ENCODE results near the gene DDX1. TPM values are rescaled to one million over a fixed set of nuclear protein-coding genes. Genes with fewer than 3 reads are reported as not detected.
"Not testable (repeated sequence)": the region's sequence is repeated elsewhere in the genome, so short reads cannot be mapped to it uniquely, and the experiment has no call there.

Gene DDX1
- total RNA-seq, 1 experiment from 2014 or later = 89.4 TPM

DNA sequence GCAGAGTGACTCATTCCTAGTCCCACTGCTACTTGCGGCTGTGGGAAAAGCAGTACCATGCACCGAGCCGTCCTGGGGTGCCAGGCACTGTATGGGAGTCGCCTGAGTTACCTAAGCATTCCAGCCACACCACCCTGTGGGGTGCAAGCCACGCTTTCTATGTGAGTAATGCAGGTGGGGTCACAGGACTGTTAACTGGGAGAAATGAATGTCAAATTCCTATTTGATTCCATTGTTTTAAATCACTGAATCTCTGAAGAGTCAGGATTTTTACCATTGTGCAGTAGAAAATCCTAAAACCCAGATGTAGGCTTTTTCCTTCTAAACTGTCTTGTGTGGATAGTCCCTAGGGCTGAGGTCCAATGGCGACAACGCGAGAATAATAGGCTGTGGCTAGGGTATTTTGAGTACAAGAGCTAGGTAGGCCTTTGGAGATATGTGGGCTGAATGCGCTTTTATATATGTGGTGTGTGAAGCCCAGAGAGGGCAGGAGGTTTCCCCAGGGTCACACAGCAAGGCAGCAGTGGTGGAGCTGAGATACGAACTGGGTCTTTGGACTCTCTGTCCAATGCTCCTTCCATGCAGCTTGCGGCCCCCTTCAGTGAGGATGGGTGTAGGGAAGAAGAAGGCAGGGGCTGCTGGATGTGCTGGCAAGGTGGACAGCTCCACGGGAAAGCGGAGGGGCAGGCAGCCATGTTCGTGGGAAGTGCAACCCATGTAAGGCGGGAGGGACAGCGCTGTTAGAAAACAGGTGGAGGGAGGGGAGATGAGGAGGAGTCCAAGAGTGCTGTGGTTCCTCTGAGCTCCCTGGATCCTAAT, 83.2 kb downstream of the DDX1 start:
- DNase-seq (ENCODE audit: low read depth) = peak; percentile 52

DNA sequence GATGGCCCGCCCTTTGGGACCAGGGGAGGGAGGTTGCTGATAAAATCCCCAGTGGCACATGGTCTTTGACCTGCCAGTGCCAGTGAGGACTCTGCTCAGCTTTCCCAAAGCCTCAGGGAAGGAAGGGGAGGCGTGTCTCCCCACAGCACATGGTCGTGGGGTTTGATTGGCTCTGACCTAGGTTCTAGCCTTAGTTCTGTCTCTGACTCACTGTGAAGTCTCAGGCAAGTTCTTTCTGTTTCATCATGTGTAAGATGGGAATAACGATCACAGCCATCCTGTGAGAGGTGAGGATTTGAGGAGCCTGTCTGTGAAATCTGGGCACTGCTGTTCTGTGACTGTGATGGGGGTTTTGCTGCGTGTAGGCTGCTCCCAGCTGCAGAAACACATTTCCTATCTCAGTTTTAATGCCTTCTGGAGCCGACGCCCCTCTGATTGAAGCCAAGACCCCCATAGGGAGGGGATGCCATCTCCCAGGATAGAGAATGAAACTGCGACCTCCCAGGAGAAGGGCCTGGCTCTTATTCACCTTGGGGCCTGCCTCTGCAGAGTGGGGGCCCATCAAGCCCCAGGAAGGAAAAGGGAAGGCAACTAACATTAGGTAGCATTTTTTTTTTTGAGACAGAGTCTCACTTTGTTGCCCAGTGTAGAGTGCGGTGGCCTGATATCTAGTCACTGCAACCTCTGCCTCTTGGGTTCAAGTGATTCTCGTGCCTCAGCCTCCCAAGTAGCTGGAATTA, 84.0 kb downstream of the DDX1 start:
- DNase-seq (ENCODE audit: low read depth) = peak; percentile 48

DNA sequence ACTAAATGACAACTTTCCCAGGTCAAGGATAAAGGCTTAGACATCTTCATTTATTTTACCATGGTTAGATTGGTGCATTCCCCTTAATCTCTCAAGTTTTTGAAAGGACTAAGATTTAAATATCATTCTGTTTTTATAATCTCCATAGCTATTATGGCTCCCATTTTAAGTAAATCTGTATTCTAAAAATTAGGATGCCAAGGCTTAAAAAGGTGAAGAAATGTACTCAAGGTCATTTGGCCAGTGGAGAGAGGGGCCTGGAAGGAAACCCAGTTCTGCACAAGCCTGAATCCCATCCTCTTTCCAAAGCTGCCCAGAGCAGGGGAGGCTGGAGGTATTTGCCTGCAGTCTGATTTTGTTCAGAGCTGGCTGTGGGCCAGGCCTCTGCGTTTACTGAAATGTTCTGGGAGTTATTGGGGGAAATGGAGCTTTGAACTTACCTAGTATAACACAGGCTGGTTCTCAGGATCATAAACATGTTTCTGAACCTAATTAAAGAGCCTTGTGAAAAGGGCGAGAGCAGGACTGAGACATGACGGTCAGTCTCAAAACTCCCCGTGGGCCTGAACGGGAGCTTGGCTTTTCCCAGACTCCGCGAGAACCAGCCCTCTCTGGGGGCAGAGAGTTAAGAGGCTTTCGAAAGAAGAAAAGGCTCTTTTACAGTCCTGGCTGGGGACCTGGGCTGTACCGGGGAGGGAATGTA, 85.6 kb downstream of the DDX1 start:
- DNase-seq (ENCODE audit: low read depth) = no peak

DNA sequence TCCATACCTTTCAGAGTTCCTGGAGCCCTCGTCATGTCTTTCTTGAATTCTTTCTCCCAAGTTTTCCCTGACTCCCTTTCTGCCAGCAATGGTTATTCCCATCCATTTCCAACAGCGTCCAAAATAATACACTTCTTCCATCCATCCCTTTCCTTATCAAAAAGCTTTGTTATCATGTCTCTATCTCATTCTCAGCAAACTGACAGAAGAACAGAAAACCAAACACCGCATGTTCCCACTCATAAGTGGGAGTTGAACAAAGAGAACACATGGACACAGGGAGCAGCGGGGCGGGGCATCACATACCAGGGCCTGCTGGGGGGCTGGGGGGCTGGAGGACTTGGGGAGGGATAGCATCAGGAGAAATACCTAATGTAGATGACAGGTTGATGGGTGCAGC, 86.7 kb downstream of the DDX1 start:
- no peak for DNase-seq (ENCODE audit: low read depth)

DNA sequence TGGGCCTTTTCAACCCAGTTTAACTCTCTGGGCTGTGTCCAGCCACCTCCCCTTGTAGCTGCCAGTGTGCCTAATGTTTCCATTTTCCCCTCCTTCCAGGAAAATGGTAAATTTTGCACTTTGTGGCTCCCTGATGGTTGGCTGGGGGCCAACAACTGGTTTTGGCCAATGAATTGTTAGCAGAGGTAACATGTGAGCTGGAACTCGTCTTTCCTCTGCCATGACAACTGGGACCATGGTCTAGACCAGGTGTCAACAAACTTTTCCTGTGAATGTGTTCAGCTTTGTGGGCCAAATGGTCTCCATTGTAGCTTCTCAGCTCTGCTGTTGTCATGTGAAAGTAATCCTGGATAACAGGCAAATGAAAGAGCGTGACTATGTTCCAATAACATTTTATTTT, 87.2 kb downstream of the DDX1 start:
- DNase-seq (ENCODE audit: low read depth) = no peak

DNA sequence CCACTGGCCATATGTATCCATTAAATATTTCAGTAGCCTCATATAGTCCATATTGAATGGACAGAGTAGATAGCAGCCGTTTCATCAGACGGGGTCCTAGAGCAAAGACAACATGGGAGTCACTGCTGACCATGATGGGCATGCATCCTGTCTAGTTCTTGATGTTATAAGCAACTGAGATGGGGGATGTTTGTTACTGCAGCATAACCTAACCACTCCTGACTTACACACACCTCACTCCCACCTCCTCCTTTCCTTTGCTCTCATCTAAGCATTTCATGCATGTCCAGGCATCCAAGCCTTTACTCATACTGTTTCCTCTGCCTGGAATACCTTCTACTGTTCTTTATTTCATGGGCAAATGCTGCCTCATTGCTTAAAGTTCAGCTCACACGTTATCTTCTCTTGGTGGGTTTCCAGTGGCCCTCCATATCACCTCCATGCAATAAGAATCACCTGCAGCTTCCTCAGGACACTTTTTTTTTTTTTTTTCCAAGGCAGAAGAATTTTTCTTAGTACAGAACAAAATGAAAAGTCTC, 87.8 kb downstream of the DDX1 start:
- no peak for DNase-seq (ENCODE audit: low read depth)

DNA sequence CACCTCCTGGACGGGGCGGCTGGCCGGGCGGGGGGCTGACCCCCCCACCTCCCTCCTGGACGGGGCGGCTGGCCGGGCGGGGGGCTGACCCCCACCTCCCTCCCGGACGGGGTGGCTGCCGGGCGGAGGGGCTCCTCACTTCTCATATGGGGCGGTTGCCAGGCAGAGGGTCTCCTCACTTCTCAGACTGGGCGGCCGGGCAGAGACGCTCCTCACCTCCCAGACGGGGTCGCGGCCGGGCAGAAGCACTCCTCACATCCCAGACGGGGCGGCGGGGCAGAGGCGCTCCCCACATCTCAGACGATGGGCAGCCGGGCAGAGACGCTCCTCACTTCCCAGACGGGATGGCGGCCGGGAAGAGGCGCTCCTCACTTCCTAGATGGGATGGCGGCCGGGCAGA, 88.5 kb downstream of the DDX1 start:
- not testable (repeated sequence) for DNase-seq (ENCODE audit: low read depth)

Other genes starting within 250 kb of the DDX1 start
- 22.2 and 36.6 TPM in 2 replicates for gene NBAS, start 30.5 kb upstream of the DDX1 start, total RNA-seq (2014; rRNA removed; shearing (Covaris generic))